Bronchial epithelial cell (primary cell): ENCODE measurements around the gene NPLOC4. TPM values are rescaled to one million over a fixed set of nuclear protein-coding genes. Genes with fewer than 3 reads are reported as not detected.
"Not testable (repeated sequence)": the region's sequence is repeated elsewhere in the genome, so short reads cannot be mapped to it uniquely, and the experiment has no call there.

ENCODE experiments used
- DNase-seq: peaks from one replicate; pipeline ENCODE4 v3.0.0-alpha.2; 2010; ENCODE audit warnings: low read depth
- FAIRE-seq: peaks from 2 replicates; lab custom pipeline; 2011; peaks lifted over from hg19 to GRCh38; lab: Jason Lieb, UNC
- H3K27me3 ChIP-seq: 2 replicates; pipeline ENCODE4 v1.5.1; 2011; ENCODE audit warnings: low read length; ENCODE audit not compliant: control insufficient read depth, insufficient read depth
- H3K36me3 ChIP-seq: 2 replicates; pipeline ENCODE4 v1.5.1; 2011; ENCODE audit warnings: low read length; ENCODE audit not compliant: control insufficient read depth, insufficient read depth
- H3K4me3 ChIP-seq: 2 replicates; pipeline ENCODE4 v1.5.1; 2011; ENCODE audit warnings: mild to moderate bottlenecking, low read depth, low read length, control low read depth
- total RNA-seq: library from RNA; depleted of rRNA; stranded (reverse); fragments of >200 nt; gene quantifications from 2 replicates; pipeline ENCODE4 v1.2.1, GENCODE V29; 2014
- TF ChIP-seq, protein P1 (sequence below): IDR thresholded peaks from 2 replicates; pipeline ENCODE4 v1.5.1; 2011; ENCODE audit warnings: mild to moderate bottlenecking, moderate library complexity, low read length, control low read depth, inconsistent platforms; ENCODE audit not compliant: insufficient read depth, severe bottlenecking

NPLOC4 gene
- total RNA-seq, 1 donor from 2014 or later: 60.0 TPM

DNA sequence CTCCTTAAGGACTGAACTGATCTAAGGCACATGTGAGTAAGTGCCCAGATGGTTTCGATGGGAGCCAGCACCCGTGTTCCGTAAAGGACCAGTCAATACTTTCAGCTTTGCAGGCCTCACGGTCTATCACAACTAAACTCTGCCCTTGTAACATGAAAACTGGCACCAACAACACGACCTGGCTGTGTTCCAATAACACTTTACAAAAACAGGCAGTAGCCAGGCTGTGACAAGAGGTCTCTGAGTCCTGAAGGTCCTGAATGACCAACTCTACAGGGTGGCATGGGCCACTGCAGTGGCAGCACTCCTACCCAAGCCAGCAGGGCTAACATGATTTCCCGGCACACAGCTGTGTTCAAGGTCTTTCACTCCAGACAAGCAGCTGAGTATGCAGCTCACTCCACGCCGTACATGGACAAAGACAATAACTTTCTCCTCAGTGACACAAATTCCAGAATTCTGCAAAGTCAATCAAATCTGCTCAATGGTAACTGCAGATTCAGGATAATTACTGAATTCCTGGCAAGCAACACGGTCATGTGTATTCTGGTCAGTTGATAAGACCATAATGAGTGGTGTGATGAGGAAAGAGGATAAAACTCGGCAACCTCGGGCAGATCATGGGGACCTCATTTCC is 15.3 kb downstream of the NPLOC4 start:
- Histone ChIP-seq H3K27me3 (no peaks in the 10 kb centered on the region), H3K4me3 (no peak overlapping the region), H3K36me3 (peaks cover 27% of the 10 kb centered on the region)
- FAIRE-seq: peak; percentile 47
- no peak for DNase-seq
- TF ChIP-seq, protein P1, sequence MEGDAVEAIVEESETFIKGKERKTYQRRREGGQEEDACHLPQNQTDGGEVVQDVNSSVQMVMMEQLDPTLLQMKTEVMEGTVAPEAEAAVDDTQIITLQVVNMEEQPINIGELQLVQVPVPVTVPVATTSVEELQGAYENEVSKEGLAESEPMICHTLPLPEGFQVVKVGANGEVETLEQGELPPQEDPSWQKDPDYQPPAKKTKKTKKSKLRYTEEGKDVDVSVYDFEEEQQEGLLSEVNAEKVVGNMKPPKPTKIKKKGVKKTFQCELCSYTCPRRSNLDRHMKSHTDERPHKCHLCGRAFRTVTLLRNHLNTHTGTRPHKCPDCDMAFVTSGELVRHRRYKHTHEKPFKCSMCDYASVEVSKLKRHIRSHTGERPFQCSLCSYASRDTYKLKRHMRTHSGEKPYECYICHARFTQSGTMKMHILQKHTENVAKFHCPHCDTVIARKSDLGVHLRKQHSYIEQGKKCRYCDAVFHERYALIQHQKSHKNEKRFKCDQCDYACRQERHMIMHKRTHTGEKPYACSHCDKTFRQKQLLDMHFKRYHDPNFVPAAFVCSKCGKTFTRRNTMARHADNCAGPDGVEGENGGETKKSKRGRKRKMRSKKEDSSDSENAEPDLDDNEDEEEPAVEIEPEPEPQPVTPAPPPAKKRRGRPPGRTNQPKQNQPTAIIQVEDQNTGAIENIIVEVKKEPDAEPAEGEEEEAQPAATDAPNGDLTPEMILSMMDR: no peak

GRCh38 chr17:81618307-81618706 is 18.6 kb downstream of the NPLOC4 start:
- not testable (repeated sequence) for FAIRE-seq, H3K27me3 ChIP-seq, DNase-seq, H3K4me3 ChIP-seq
- peaks cover 27% of the 10 kb centered on the region for H3K36me3 ChIP-seq

GRCh38 chr17:81616877-81617276 is 20.0 kb downstream of the NPLOC4 start:
- H3K27me3 ChIP-seq: no peaks in the 10 kb centered on the region
- no peak for DNase-seq
- FAIRE-seq: no peak
- no peak overlapping the region for H3K4me3 ChIP-seq
- TF ChIP-seq, protein P1: no peak
- peaks cover 26% of the 10 kb centered on the region for H3K36me3 ChIP-seq

GRCh38 chr17:81615401-81615930 is 21.4 kb downstream of the NPLOC4 start:
- DNase-seq (no peak), FAIRE-seq (no peak)
- Histone ChIP-seq H3K4me3 (no peak overlapping the region), H3K36me3 (peaks cover 17% of the 10 kb centered on the region), H3K27me3 (no peaks in the 10 kb centered on the region)
- TF ChIP-seq, protein P1: no peak

- Histone ChIP-seq H3K27me3 (no peaks in the 10 kb centered on the region), H3K4me3 (no peak overlapping the region), H3K36me3 (peaks cover 29% of the 10 kb centered on the region)
- FAIRE-seq (no peak), DNase-seq (no peak)
- TF ChIP-seq, protein P1: no peak
Measured at GRCh38 chr17:81612172-81612970, 24.5 kb downstream of the NPLOC4 start.

GRCh38 chr17:81609541-81610311 is 27.2 kb downstream of the NPLOC4 start:
- TF ChIP-seq, protein P1: no peak
- Histone ChIP-seq H3K4me3 (no peak overlapping the region), H3K27me3 (no peaks in the 10 kb centered on the region), H3K36me3 (peaks cover 34% of the 10 kb centered on the region)
- DNase-seq (no peak), FAIRE-seq (no peak)
